Inflammatory macrophage treated with lipopolysaccharide for 4 hours (primary cell): ENCODE data around the gene PDE4D.
"Not testable (repeated sequence)": the region's sequence is repeated elsewhere in the genome, so short reads cannot be mapped to it uniquely, and the experiment has no call there.

Experiments
- DNase-seq: peaks from one replicate; pipeline ENCODE4 v3.0.0-alpha.2; 2020

Gene PDE4D

DNA sequence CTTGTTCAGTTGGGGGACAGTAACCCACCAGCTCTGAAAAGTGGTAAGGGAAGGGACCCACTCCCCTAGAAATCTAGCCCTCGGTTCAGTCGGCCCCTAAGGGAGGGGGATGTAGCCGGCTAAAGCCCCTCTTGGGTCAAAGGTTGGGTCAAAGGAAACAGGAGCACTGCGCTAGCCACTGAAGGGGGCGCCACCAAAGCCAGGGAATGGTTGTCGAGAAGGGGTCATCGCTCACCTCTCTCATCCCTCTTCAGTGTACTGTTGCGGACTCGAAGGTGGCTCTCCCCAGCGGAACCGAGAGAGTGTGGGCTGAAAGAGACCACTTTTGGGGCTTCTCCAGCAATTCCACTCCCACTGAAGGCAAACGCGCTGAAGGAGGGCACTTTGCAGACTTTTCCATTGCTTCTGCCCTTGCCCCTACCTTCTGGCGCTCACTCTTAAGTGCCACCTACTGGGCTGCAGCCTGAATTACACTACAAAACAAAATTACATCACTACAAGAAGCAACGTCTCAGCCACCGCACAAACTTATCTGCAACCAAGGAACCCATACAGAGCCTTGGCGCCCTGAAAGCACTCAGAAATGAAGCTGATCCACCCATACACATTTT, 396.9 kb downstream of the PDE4D start:
- DNase-seq: peak; percentile 5

DNA sequence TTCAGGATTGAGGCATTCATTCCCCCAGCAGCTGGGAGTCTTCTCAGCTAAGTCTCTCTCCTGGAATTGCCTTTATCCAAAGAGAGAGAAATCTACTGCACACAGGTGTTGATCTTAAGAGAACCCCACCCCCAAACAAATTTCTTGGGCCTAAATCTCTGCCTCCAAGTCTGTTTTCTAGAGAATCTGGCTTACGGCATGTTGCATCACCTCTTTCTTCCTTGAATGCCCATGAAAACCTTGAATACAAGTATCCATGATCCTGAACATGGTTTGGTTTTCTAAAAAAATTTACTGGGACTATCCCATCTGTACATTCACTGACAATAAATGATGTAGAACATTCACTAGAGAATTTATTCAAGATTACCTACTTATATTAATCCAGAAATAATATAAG, 401.6 kb downstream of the PDE4D start:
- no peak for DNase-seq

DNA sequence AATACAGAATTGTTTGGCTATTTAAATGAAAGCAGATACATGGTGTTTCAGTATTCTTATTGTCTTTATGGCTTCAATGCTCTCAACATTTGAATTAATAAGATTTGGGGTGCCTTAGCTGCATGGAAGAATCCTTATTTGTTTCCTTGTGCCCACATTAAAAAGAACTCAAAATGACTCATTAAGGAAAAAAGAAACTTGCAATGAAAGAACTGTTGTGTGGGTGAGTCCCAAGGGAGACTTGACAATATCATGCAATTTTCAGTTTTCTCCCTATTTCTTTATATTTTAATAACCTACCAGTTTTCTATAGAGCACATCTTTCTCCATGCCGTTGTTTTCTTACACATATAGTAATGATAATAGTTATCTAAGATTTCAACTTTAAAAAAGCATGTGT, 404.0 kb downstream of the PDE4D start:
- no peak for DNase-seq

DNA sequence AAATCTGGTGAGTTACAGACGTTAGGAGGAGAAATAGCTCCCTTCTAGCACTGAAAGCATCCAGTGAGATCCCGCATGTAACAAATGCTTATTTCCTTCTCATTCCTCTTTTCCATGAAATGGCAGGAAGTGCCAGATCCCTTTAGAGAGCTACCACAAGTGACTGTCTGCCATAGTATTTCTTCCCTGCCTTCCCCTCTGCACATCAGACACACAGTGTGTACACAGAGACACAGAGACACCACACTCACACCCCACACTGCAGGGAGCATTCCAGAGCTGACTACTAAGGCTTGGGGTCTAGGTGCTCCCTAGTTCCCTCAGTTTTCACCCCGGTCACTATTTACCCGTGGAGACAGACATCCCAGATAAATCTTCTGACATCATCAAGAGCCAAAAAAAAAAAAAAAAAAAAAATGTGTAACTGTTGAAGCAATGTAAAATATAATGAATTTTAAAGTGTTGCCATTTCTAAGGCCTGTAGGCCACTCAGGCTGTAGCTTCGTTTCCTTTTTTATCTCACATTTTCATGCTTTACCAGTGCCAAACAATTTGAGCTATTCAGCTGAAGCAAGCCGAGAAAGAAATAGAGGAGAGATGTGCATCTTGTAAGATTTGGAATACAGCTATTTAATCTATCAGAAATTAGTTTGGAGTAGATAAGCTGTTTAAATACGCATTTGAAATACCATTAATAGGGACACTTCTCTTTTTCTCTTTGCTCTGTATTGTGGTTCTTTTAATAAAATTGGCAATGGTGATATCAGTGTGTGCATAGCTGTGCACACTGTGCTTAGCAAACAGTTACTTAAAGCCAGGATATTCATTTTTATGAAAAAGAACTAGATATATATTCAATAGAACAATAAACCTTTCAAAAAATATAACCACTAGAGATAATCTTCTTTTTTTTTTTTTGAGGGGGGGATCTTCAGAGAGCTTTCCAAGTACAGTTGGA, 405.5 kb downstream of the PDE4D start:
- no peak for DNase-seq

DNA sequence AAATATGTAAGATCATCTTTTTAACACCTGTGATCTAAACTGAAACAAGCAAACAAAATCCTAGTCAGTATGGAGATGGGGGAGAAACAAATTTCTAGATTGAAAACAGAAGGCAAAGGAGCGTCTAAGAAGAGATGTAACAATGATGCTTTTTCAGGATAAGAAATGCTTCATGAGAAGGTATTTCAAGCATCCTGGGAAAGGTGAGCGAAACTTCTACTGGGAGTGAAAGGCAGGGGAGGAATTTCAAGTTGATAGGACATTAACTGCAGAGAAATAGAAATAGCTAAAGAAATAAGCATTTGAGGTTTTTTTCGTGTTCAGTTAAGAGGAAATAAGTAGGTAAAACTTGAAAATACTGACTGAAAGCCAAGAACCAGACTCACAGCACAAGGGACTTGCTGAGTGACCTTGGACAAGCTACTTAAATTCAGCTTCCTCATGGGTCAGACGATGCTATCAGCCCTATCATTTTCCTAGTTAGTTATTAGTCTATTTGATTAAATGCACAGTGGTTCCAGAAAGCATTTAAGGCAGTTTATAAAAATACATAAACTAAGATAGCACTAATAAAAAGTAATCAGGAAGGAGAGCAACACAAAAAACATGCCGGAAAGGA, 406.3 kb downstream of the PDE4D start:
- DNase-seq: no peak

DNA sequence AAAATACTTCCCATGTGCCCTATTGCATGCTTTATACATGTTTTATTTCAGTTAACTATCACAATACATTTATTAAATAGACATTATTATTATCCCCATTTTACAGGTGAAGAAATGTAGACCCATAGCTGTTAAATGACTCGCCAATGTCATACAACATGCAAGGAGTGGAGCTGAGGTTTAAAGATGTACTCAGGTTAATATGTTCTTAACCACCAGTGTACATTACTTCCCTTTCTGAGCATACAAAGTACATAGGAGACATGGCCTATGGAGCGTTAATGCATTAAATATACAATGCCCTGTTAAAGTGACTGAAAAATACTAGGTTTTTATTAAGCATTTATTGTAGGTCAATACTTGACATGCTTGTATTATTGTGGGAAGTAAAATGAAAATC, 407.0 kb downstream of the PDE4D start:
- no peak for DNase-seq

DNA sequence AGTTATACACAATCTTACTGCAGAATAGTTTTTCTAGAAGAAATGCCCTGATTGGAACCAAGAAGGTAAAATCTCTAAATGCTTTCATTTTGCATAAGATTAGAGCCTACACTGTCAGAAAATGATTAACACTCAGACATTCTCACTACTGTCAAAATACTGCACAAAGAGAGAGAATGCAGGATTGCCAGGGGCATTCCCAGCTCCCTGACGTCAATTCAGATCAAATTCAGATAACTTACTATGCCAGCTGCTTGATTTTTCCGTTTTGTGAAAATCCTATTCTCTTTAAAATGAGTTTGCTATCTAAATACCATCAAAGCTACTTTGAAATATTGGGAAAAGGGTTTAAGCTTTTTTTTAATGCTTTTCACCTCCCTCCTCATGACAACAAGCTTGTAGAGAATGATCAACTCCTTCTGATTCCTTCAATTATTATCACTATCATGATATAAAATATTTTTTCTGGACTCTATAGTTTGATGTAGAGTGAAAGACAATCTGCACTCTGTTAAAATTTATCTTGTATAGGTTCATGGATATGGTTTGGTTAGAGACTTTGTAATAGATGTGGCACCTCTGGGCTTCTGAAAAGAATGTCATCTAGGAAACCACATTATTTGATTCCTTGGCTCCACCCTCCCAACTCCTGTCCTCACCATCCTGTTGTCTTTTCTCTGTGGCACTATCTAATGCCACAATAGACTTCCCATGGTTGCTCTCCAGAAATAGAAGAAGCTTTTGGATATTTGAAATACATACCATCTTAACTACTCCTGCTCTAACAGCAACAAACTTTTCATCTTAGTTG, 407.7 kb downstream of the PDE4D start:
- no peak for DNase-seq

DNA sequence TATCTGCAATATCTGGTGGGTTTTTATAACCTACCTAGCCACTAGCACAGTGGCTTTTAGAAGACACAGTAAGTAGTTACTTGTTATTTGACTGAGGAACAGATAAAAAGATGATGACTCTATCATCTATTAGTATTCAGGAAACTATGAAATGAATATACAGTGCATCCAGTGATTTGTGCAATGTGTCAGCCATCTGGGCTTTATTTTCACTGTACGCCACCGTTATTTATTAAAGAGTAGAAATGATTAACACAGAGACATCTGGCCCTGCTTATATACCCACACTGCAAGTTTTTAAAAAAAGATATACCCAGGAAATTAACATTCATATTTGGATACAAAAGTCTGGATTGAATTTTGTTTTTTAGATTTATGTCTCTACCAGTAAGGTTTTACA, 408.4 kb downstream of the PDE4D start:
- no peak for DNase-seq

DNA sequence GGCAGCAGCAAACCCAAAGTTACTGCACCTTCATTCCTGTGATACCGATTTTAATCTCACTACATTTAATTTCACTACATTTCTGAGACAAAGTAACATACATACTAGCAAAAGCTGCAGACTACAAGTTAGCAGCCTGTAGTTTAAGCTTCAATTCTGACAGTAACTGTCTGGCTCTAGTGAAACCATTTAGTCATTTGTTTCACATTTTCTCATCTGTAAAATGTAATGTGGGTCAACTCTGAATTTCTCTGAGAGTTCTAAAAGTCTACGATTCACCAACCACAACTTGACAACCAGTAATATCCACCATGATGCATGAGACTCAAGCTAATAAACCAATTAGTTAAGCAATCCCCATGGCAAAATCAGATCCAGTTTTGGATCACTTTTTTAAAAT, 408.9 kb downstream of the PDE4D start:
- DNase-seq: no peak

DNA sequence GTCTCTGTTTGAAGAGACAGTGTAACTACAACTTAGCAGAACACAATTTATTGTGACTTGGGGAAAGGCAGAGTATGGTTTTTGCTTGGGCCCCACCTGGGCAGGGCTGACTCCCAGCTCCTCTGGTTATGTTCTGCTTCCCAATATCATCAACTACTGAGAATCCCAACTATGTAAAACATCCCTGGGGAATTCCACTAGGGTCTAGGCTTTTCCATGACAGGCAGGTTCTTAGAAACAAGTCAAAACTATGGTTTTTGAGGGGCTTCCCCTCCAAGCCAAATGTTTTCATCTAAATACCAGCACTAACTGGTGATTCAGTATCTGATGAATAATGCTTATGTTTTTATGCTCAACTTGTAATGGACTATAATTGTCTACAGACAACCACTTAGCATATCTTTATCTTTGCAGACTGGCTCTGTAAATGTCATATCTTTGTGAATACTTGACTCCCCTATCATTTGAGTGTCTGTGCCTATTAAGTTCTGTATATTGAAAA, 409.5 kb downstream of the PDE4D start:
- DNase-seq: no peak

DNA sequence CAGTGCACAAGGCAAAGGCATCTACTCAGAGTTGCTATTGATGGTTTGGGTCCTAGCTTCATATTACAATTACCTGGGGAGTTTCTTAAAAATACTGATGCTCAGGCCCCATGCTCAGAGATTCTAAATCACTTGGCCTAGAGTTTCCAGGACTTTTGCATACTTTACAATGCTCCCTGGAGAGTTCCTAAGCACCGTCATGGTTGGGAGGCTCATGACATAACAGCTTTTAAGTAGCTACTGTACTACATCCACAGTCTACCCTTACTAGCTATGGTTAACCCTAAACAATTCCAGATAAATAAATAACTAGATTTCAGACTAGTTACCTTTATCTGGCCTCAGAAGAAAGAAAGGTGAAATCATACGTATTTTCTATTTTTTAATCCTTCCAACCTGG, 414.4 kb downstream of the PDE4D start:
- no peak for DNase-seq

DNA sequence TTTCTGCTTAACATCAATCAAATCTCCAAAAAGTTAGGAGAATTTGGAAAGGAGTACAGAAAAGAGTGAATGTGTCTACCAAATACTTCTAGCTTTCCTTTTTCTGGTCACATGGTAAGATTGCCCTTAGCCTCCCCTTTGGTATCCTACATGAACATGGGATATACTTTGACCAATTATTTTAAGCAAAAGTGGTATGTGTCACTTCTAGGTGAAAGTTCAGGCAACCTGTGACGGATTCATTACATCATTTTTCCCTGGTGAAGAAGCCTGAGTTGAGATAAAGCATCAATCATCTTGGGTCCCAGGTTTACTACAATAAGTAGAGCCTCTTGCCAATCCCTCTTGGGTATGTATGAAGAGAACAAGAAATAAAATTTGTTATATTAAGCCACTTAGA, 419.2 kb downstream of the PDE4D start:
- no peak for DNase-seq

DNA sequence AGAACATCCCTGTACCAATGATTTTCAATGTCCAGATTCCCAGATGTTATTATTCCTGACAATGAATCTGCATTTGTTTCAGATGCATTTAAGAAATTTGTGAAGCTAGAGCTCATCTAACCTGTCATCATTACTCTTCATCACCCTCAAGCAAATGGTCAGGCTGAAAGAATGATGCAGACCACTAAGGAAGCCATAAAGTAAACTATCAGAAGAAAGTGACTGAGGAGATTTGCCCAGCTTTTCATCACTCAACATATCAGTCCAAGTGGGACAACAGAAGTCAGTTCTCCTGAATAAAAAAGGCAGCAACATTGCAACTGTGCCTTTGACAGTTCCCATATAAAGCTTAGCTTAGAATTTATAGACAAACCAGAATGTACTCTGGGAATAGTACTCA, 419.9 kb downstream of the PDE4D start:
- DNase-seq: no peak

DNA sequence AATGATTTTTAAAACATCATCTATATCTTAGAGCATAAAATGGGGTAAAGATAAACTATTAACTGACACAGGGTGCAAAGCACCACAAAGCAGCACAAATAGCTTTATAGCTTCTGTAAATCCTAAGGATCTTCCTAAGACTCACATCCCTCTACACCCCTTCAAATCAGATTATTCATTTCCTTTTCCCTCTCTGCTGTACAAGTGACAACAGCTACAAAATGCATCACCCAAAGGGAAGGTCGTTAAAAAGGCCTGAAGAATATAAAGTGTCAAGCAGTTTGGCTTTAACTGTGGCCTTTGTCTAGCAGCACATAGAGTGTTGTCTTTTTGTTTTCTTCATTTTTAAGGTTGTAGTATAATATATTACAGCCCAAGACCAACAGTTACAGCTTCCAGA, 422.1 kb downstream of the PDE4D start:
- DNase-seq: no peak

DNA sequence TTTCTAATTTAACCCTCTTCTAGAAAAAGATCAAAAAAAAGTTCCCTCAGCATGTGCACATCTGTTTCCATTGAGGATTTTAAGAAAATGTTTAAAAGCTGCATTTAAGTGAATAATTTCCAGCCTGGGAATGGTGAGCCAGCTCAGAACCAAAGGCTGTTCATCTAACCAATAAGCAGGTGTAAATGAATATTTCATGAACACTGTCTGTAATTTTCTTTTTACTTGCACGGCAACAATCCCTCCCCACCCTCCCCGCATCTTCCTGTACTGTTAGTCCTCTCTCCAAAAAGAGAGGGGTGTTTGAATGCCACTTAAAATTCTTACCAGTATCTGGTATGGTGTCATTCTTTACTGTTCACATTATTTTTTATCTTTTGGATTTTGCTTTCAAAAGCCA, 425.6 kb downstream of the PDE4D start:
- no peak for DNase-seq

DNA sequence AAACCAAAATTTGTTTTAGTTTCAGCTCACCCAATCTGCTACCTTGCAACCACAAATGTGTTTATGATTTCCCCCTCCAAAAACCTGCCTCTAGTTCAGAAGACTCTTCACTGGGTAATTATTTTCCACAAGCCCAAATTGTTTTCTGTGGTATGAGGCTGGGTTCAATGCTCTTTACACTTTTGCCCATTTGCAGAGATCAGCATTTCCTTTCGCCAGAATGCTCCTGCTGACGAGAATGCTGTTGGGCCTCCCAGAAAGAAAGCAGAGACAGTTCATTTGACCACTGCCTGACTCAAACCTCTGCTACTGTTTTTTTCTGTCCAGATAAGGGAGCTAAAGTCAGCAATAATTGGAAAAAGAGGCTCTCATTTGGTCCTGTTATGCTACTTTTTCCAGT, 427.3 kb downstream of the PDE4D start:
- no peak for DNase-seq

DNA sequence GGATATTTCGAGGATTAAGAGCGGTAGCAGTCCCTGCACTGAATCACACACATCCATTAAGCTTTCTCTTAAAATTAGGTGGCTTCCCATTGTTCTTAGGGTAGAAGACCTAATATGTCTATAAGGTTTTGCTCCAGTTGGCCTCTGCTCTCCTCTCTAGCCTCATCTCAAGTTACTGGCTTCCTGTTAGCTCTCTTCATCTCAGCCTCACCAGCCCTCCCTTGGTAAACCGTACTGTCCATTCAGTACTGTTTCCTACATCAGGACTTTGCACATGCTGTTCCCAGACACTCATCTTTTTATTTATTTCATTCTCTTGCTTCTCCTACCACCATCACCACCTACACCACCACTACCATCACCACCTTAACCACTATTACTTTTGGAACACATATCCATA, 428.6 kb downstream of the PDE4D start:
- no peak for DNase-seq

DNA sequence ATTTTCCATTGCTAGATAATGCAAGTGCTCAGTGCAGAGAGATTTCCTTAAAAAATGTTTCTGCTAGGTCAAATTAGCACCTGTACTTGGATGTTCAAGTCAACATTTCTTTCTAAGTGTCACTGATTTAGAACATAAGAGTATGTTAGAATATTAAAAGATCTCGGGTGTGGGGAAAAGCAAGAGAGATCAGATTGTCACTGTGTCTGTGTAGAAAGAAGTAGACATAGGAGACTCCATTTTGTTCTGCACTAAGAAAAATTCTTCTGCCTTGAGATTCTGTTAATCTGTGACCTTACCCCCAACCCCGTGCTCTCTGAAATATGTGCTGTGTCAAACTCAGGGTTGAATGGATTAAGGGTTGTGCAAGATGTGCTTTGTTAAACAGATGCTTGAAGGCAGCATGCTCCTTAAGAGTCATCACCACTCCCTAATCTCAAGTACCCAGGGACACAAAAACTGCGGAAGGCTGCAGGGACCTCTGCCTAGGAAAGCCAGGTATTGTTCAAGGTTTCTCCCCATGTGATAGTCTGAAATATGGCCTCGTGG, 429.8 kb downstream of the PDE4D start:
- DNase-seq: not testable (repeated sequence)

DNA sequence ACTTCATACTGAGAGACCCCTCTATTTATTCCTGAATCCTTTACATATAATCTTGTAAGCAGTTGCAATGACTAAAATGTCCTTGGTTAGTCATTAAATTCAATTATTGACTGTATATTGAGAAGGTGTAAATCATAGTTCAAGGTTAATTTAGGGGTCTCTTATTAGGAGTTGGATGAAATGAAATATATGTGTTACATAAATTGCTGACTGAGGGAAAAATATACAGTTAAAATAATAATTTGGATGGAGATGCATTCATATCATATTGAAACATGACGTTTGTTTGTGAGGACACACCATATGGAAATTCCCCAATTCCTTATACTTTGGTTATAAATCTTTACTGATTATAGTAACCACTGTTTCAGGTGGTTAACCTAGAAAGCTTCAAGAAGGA, 430.6 kb downstream of the PDE4D start:
- DNase-seq: no peak

DNA sequence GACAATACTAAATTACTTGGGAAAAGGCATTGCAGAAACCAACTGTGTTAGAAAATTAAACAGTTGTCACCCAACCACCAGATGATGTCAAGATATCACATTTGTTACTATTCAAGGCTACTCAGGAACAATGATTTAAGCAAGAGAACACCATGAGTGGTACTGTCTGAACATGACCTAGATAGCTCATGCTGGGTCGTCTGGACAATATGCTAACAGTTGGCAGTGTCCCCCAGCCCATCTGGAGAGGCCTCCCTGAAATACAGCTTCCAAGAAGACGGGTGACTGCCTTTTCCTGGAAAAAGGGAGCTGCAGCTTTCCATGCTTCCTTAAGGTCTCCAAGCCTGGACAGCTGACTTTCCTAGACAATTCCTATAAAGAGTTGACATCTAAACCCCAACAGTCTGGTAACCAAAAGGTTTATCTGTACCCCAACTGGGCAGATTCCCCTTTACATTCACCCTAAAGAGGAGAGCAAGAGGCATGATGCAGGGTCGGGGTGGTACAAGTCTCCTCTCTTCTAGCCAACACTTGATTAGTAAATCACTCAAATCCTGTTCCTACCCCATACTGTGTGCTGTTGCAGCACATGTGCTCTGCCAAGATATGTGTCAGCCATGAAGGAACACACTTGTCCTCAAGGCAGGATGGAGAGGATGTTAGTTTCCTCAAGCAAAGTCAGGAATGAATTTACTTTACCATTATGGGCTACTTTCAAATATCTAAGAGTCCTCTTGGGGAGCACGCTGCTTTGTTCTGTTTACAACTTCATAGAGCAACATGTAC, 433.0 kb downstream of the PDE4D start:
- no peak for DNase-seq

DNA sequence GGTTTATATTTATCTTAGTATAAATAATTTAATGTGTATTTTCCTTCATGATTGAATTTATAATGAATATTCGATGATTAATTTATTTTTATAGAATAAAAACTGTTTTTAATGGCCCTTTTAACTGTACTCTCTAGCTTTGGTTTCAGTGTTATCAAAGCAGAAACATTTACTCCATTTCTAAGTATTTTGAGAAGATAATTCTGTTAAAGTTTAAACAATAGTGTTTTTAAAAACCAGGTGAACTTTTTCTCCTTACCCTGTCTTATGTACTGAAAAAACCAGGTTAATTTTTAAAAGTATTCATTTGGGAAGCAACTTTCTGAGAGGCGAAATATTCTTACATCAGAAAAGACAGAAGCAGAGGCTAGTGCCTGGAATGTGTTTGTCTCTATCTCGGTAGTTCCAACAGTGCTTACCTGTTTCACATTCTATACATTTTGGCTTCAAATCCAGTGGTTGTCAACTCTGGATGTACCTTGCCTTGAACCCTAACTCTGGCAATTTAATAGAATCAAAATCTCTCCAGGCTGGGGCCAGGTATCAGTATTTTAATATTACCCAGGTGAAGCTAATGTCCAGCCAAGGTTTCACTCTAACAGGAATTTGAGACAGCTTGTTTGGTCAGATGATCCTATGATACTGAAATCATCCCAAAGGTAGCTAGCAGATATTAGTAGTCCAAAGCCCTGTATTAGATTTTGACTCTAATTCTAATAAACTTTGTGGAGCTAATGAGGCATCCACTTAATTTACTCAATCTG, 434.4 kb downstream of the PDE4D start:
- DNase-seq: no peak
